Thyroid gland (tissue), 4 donors: ENCODE data around the gene ELAPOR1. TPM values are rescaled to one million over a fixed set of nuclear protein-coding genes. Genes with fewer than 3 reads are reported as not detected.
A peak's percentile ranks its signal among the peaks of the same experiment; 100 is the strongest.

ENCODE experiments used
- DNase-seq, 2 donors: peaks; one replicate each; pipeline ENCODE4 v3.0.0-alpha.2; 2019
- H3K27ac ChIP-seq, 3 donors: fragments of 200-600 bp; sonication (generic); 1 replicate in 2 of 3; 2 replicates in 1 of 3; pipeline ENCODE4 v1.5.1; 2016 to 2019; ENCODE audit warnings: mild to moderate bottlenecking in 1 of 3, moderate library complexity in 1 of 3
- H3K27me3 ChIP-seq: fragments of 200-600 bp; sonication (generic); one replicate; pipeline ENCODE4 v1.5.1; 2019
- H3K36me3 ChIP-seq, 2 donors: fragments of 200-600 bp; sonication (generic); one replicate each; pipeline ENCODE4 v1.5.1; 2016 to 2019
- H3K4me1 ChIP-seq, 2 donors: fragments of 200-600 bp; sonication (generic); one replicate each; pipeline ENCODE4 v1.5.1; 2017 to 2019
- H3K4me3 ChIP-seq, 3 donors: fragments of 200-600 bp; sonication (generic); replicated peaks in 1 of 3; 1 replicate in 2 of 3; 2 replicates in 1 of 3; pipeline ENCODE4 v1.5.1; 2016; ENCODE audit warnings: mild to moderate bottlenecking in 1 of 3
- H3K9me3 ChIP-seq: fragments of 200-600 bp; sonication (generic); one replicate; pipeline ENCODE4 v1.5.1; 2017
- POLR2A ChIP-seq, 2 donors: fragments of 450-650 bp; IDR thresholded peaks; one replicate each; pipeline ENCODE4 v1.6.1; 2017; ENCODE audit warnings: antibody characterized with exemption in 2 of 2, mild to moderate bottlenecking in 2 of 2, moderate library complexity in 1 of 2
- WGBS, 2 donors: methylation state at CpG; one replicate each; pipeline ENCODE4 v1.1.5; 2017; 5-methylcytosine and 5-hydroxymethylcytosine counted together
- intact Hi-C: fragments of 100-400 bp; cut with DNase I; formaldehyde crosslinking; loops from one replicate; pipeline ENCODE4 v1.15.1; 2023
- total RNA-seq, 4 donors: library from RNA; depleted of rRNA; stranded (reverse); fragments of >200 nt; gene quantifications; one replicate each; pipeline ENCODE4 v1.2.3, GENCODE V29; 2016
- TF ChIP-seq, protein P1 (sequence below), 6 experiments: fragments of 200-600 bp in 3 of 6; fragments of 450-650 bp in 3 of 6; sonication (generic) in 3 of 6; IDR thresholded peaks; one replicate each; pipeline ENCODE4 v1.5.1; 2016 to 2019; ENCODE audit warnings: antibody characterized with exemption in 6 of 6, mild to moderate bottlenecking in 2 of 6, inconsistent platforms in 1 of 6, moderate library complexity in 1 of 6

The ELAPOR1 gene
- total RNA-seq, 4 donors from 2014 or later = 4.7 to 24.0 (median 12.3) TPM

DNA sequence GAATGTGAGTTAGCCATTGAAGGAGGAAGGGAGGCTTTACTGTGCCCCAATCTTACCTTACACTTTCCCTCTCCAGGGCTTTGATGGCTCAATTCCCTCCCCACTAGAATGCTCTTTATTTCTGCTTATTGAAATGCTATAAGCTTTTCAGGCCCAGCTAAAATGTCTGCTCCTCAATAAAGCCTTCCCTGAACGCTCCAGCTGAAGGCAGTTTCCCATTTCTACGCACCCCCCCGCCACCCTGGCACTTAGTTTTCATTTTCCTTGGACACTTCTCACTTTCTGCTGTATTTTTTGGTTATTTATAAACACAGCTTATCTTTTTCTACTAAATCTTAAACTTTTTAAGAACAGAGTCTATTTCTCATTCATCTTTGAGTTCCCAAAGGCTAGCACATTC lies 30.4 kb upstream of the ELAPOR1 start:
- H3K9me3 ChIP-seq = no peaks in the 10 kb centered on the region
- WGBS, 2 donors = 86 to 88% methylated on average over 3 of the region's 3 CpGs
- no peaks in the 10 kb centered on the region for H3K36me3 ChIP-seq
- intact Hi-C loops = no loop called here
- H3K27ac ChIP-seq = no peak overlapping the region
- DNase-seq = no peak
- H3K27me3 ChIP-seq = no peaks in the 10 kb centered on the region
- H3K4me3 ChIP-seq = no peak overlapping the region
- TF ChIP-seq, protein P1, sequence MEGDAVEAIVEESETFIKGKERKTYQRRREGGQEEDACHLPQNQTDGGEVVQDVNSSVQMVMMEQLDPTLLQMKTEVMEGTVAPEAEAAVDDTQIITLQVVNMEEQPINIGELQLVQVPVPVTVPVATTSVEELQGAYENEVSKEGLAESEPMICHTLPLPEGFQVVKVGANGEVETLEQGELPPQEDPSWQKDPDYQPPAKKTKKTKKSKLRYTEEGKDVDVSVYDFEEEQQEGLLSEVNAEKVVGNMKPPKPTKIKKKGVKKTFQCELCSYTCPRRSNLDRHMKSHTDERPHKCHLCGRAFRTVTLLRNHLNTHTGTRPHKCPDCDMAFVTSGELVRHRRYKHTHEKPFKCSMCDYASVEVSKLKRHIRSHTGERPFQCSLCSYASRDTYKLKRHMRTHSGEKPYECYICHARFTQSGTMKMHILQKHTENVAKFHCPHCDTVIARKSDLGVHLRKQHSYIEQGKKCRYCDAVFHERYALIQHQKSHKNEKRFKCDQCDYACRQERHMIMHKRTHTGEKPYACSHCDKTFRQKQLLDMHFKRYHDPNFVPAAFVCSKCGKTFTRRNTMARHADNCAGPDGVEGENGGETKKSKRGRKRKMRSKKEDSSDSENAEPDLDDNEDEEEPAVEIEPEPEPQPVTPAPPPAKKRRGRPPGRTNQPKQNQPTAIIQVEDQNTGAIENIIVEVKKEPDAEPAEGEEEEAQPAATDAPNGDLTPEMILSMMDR (IDR thresholded peaks at IDR 0.05) = no peak
- no peak for TF ChIP-seq POLR2A (IDR thresholded peaks at IDR 0.05)
- H3K4me1 ChIP-seq = no peaks in the 10 kb centered on the region

DNA sequence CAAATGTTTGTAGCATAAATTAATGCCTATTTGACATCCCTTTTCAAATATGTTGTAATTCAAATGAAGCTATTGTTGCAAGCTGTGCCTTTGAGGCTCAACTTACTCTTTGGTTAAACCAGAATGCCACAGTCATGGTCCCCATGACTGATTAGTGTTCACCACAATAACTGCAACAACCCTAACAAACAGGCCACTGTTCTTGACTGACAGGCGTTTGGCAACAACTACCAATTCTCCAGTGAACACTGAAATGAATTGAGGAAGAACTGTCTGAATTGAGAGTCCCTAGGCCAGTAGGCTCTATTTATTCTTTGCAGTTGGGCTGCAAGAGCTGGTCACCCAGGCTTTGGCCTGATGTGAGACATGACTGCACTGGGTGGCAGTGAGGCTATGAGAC lies 30.0 kb upstream of the ELAPOR1 start:
- no peaks in the 10 kb centered on the region for H3K4me1 ChIP-seq
- no peak overlapping the region for H3K4me3 ChIP-seq
- no peaks in the 10 kb centered on the region for H3K9me3 ChIP-seq
- intact Hi-C loops = no loop called here
- no peak for DNase-seq
- TF ChIP-seq, protein P1 (IDR thresholded peaks at IDR 0.05) = no peak
- no peak for TF ChIP-seq POLR2A (IDR thresholded peaks at IDR 0.05)
- WGBS, 2 donors = 60 to 72% methylated on average over 1 of the region's 1 CpG
- no peaks in the 10 kb centered on the region for H3K27me3 ChIP-seq
- H3K27ac ChIP-seq = no peak overlapping the region
- H3K36me3 ChIP-seq = no peaks in the 10 kb centered on the region

DNA sequence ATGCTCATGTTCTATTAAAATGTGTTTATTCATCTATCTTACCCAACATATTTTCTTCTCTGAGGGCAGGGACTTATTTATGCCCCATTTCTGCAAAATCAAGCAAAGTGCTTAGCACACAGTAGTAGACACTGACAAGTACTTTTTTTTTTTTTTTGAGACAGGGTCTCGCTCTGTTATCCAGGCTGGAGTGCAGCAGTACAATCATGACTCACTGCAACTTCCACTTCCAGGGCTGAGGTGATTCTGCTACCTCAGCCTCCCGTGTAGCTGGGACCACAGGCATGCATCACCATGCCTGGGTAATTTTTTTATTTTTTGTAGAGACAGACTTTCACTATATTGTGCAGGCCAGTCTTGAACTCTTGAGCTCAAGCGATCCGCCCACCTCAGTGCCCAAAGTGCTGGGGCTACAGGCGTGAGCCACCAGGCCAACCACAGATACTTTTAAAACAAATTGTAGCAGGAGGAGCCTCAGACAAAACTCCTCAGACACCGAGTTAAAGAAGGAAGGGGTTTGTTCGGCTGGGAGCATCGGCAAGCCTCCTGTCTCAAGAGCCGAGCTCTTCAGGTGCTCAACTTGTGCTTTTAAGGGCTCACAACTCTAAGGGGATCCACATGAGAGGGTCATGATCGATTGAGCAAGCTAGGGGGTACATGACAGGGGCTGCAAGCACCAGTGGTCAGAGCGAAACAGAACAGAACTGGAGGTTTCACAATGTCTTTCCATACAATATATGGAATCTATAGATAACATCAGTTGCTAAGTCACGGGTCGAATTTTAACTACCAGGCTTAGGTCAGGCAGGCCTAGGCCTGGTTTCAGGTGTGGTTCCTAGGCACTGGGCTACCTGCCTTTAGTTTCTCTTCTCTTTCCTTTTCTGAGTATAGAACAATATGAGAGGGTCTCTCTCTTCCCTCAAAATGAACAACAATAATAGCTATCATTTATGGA lies 29.1 kb upstream of the ELAPOR1 start:
- Histone ChIP-seq H3K27me3 (no peaks in the 10 kb centered on the region), H3K27ac (no peak overlapping the region), H3K9me3 (no peaks in the 10 kb centered on the region), H3K4me3 (no peak overlapping the region), H3K4me1 (peaks cover 0 to 5% of the 10 kb centered on the region in 2 donors), H3K36me3 (no peaks in the 10 kb centered on the region)
- no peak for DNase-seq
- TF ChIP-seq, protein P1 (IDR thresholded peaks at IDR 0.05) = no peak
- TF ChIP-seq POLR2A (IDR thresholded peaks at IDR 0.05) = no peak
- WGBS, 2 donors = 73 to 74% methylated on average over 13 of the region's 13 CpGs
- intact Hi-C loops = no loop called here

DNA sequence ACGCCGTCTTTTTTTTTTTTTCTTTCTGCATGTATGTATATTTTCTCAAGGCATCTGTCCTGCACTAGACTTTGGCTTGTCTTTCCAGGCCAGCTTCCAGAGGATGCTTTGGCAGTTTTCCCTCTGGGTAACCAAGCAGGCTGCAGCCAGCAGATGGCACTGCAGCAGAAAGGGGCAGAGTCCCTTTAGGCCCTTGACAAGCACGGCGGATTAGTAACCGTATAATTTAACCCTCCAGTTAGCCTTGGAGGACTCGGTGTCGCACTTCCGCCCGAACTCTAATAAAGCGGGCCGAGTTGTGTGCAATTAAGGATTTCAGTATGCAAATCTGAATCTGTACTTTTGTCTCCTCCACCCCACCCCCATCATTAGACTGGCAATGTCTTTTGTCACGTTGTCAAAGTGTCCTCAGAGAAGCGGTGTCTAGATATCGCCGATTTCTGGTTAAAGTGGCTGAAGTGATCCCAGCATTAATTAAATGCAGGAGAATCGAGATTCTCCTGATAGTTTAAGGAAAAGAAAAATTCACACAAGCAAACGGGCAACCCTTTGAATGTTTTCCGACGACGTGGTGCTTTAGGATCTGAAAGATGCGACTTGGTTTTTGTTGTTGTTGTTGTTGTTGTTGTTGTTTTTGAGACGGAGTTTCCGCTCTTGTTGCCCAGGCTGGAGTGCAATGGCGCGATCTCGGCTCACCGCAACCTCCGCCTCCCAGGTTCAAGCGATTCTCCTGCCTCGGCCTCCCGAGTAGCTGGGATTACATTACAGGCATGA lies 24.5 kb upstream of the ELAPOR1 start:
- DNase-seq = peak; percentile 69 to 79
- intact Hi-C loops = no loop called here
- peak overlapping the region; percentile 91 to 97 (median 94) for H3K27ac ChIP-seq

More for the DNA sequence above, 24.5 kb upstream of the ELAPOR1 start:
- Histone ChIP-seq H3K9me3 (no peaks in the 10 kb centered on the region), H3K4me1 (peaks cover 19 to 23% of the 10 kb centered on the region in 2 donors), H3K36me3 (peaks cover 8 to 16% of the 10 kb centered on the region in 2 donors), H3K4me3 (peak overlapping the region in 1 of 3 donors; percentile 58), H3K27me3 (no peaks in the 10 kb centered on the region)
- 61 to 67% methylated on average over 31 of the region's 31 CpGs for WGBS, 2 donors
- no peak for TF ChIP-seq POLR2A (IDR thresholded peaks at IDR 0.05)
- TF ChIP-seq, protein P1 (IDR thresholded peaks at IDR 0.05) = peak in 4 of 6 experiments; percentile 32 to 66 (median 50)
